ENCODE measurements around the gene ROCK1. TPM values are rescaled to one million over a fixed set of nuclear protein-coding genes. Genes with fewer than 3 reads are reported as not detected.

ROCK1 gene
- total RNA-seq, 6 donors from 2014 or later: 49.4 to 134 (median 75.9) TPM

GRCh38 chr18:21129566-21130216 is 18.1 kb upstream of the ROCK1 start:
- 63 to 71% methylated on average over 4 of the region's 4 CpGs for WGBS, 2 donors

DNA sequence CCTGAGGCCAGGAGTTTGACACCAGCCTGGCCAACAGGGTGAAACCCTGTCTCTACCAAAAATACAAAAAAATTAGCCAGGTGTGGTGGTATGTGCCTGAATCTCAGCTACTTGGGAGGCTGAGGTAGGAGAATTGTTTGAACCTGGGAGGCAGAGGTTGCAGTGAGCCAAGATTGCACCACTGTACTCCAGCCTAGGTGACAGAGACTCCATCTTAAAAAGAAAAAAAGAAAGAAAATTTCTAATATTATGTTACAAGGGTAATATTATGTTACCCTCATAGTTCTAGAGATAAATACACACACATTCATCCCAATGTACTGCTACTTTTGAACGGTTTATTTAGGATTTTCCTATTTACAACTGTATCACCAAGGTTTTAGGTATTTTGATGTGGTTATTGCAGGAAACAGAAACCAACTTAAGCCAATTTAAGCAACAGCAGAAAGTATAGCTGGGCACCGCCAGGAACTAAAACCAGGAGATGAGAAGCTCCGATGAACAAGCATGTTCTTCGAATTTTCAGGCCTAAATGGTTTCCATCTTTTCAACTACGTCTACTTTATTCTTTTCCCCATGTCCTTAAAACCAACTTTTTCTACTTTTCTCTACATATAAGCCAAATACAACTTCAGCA is 11.8 kb upstream of the ROCK1 start:
- TF ChIP-seq POLR2AphosphoS5 (IDR thresholded peaks at IDR 0.05) (no peak), CTCF (IDR thresholded peaks at IDR 0.05) (no peak), POLR2A (IDR thresholded peaks at IDR 0.05) (no peak), EP300 (IDR thresholded peaks at IDR 0.05) (no peak)
- H3K36me3 ChIP-seq: no peaks in the 10 kb centered on the region
- no peak for ATAC-seq (ENCODE audit: low FRiP score in 2 of 2)
- 70 to 86% methylated on average over 5 of the region's 5 CpGs for WGBS, 2 donors
- H3K4me3 ChIP-seq: no peak overlapping the region
- no peak for DNase-seq
- no peak overlapping the region for H3K27ac ChIP-seq
- H3K4me1 ChIP-seq: no peaks in the 10 kb centered on the region
- H3K27me3 ChIP-seq: no peaks in the 10 kb centered on the region
- no peaks in the 10 kb centered on the region for H3K9me3 ChIP-seq

More at GRCh38 chr18:21129566-21130216, 18.1 kb upstream of the ROCK1 start:
- no peaks in the 10 kb centered on the region for H3K4me1 ChIP-seq
- no peak overlapping the region for H3K4me3 ChIP-seq
- H3K27ac ChIP-seq: no peak overlapping the region
- no peaks in the 10 kb centered on the region for H3K36me3 ChIP-seq
- H3K27me3 ChIP-seq: no peaks in the 10 kb centered on the region
- no peak for TF ChIP-seq CTCF (IDR thresholded peaks at IDR 0.05)
- ATAC-seq (ENCODE audit: low FRiP score in 2 of 2) (no peak), DNase-seq (no peak)
- H3K9me3 ChIP-seq: no peaks in the 10 kb centered on the region

DNA sequence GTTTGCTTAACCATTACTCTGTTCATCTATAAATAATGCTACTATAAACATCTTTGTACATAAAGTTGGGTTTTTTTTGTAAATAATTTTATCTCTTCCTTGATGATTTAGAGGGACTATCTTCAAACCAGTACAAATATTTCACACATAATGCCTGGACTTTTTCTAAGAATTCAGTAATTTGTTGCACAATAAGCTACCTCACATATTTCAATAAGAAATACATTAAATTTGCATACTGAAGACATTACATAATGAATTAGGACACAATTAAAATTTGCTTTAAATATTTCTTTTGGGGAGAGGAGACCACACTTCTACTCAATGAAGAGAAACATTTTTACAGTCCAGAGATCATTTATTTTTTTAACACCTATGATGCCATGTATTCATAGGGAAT is 7.2 kb upstream of the ROCK1 start:
- ATAC-seq (ENCODE audit: low FRiP score in 2 of 2) (no peak), DNase-seq (no peak)
- TF ChIP-seq CTCF (IDR thresholded peaks at IDR 0.05): no peak
- TF ChIP-seq EP300 (IDR thresholded peaks at IDR 0.05): no peak
- TF ChIP-seq POLR2A (IDR thresholded peaks at IDR 0.05): no peak
- TF ChIP-seq POLR2AphosphoS5 (IDR thresholded peaks at IDR 0.05): no peak
- Histone ChIP-seq H3K4me1 (peaks cover 4 to 16% (median 10%) of the 10 kb centered on the region in 4 donors), H3K9me3 (no peaks in the 10 kb centered on the region), H3K4me3 (no peak overlapping the region), H3K27ac (no peak overlapping the region), H3K36me3 (no peaks in the 10 kb centered on the region), H3K27me3 (no peaks in the 10 kb centered on the region)

GRCh38 chr18:21117409-21118131 is 6.0 kb upstream of the ROCK1 start:
- TF ChIP-seq EP300 (IDR thresholded peaks at IDR 0.05): no peak
- TF ChIP-seq POLR2A (IDR thresholded peaks at IDR 0.05): peak in 1 of 4 donors; percentile 37
- H3K4me3 ChIP-seq: no peak overlapping the region
- ATAC-seq (ENCODE audit: low FRiP score in 2 of 2) (peak; percentile 85 to 93), DNase-seq (no peak)
- no peaks in the 10 kb centered on the region for H3K27me3 ChIP-seq
- no peaks in the 10 kb centered on the region for H3K9me3 ChIP-seq
- 36 to 48% methylated on average over 5 of the region's 5 CpGs for WGBS, 2 donors
- H3K36me3 ChIP-seq: no peaks in the 10 kb centered on the region
- peaks cover 6 to 19% (median 11%) of the 10 kb centered on the region in 4 donors for H3K4me1 ChIP-seq
- H3K27ac ChIP-seq: peak overlapping the region; percentile 62 to 79 (median 64)

DNA sequence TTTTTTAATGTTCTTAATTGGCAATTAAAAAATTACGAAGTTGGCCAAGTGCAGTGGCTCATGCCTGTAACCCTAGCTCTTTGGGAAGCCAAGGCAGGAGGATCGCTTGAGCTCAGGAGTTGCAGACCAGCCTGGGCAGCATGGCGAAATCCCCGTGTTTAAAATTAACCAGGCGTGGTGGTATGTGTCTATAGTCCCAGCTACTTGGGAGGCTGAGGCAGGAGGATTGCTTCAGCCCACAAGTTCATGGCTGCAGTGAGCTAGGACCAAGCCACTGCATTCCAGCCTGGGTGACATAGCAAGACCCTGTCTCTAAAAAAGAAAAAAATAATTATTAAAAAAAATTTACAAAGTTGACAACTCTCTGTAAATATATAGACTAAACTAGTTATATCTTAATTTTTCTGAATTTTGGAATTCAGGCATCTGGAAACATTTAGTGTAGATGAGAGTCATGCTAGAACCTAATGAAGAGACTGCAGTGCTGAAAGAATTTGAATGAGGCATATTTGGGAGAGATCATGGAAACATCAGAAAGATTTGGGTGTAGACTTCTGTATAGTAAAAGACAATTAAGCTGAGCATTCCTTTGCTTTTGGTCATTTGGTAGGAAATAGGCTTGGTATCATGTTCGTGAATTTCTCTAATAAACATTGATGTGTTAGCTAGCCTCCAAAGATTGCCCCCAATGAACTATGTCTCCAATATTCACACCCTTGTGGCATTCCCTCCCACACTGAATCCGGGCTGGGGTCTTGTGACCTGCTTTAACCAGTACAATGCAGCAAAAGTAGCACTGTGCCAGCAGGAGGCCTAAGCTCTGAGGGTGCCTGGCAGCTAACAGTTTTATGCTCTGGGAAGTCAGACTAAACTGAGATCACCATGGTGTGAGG is 4.2 kb upstream of the ROCK1 start:
- H3K9me3 ChIP-seq: no peaks in the 10 kb centered on the region
- ATAC-seq (ENCODE audit: low FRiP score in 2 of 2) (no peak), DNase-seq (no peak)
- H3K27me3 ChIP-seq: no peaks in the 10 kb centered on the region
- TF ChIP-seq CTCF (IDR thresholded peaks at IDR 0.05) (no peak), EP300 (IDR thresholded peaks at IDR 0.05) (no peak), POLR2AphosphoS5 (IDR thresholded peaks at IDR 0.05) (no peak), POLR2A (IDR thresholded peaks at IDR 0.05) (no peak)
- H3K27ac ChIP-seq: peak overlapping the region in 1 of 4 donors; percentile 38
- no peaks in the 10 kb centered on the region for H3K36me3 ChIP-seq
- H3K4me3 ChIP-seq: no peak overlapping the region
- H3K4me1 ChIP-seq: peaks cover 8 to 23% (median 12%) of the 10 kb centered on the region in 4 donors
- 67 to 83% methylated on average over 7 of the region's 7 CpGs for WGBS, 2 donors
